HG03066 (cell line): Measurements from ENCODE around the gene TSPAN32.
"Not testable (repeated sequence)": the region's sequence is repeated elsewhere in the genome, so short reads cannot be mapped to it uniquely, and the experiment has no call there.

Experiments
- ATAC-seq: cut with Tn5 transposase; IDR thresholded peaks from one replicate; pipeline ENCODE4 v1.9.1; 2021; ENCODE audit warnings: low read depth; ENCODE audit not compliant: unreplicated experiment

Gene TSPAN32

DNA sequence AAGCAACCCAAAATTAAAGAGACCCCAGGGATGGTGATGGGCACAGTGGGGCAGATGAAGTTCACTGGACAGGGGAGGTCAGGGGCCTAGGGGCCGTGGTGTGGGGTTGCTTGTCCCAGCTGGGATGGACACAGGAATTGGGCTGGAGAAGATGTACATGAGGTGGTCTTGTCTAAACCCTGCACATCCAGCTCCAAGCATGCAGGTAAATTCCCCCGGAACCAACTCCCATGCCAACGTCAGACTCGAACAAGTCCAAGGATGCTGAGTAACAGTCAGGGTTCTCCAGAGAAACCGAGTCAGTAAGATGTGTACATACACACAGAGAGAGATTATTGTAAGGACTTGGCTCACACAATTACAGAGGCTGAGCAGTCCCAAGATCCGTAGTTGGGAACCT lies 28.9 kb downstream of the TSPAN32 start:
- no peak for ATAC-seq

DNA sequence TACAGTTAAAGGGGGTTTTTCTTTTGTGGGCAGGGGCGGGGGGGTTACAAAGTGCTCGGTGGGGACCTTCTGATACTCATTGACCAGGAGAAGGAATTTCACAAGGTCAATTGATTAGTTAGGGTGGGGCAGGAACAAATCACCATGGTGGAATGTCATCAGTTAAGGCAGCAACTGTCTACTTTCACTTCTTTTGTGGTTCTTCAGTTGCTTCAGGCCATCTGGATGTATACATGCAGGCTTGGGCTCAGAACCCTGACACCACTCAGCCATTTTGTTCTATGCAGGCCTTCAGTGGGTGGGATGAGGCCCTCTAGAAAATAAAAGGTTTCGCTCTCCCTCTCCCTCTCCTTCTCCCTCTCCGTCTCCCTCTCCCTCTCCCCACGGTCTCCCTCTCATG lies 29.6 kb downstream of the TSPAN32 start:
- no peak for ATAC-seq

DNA sequence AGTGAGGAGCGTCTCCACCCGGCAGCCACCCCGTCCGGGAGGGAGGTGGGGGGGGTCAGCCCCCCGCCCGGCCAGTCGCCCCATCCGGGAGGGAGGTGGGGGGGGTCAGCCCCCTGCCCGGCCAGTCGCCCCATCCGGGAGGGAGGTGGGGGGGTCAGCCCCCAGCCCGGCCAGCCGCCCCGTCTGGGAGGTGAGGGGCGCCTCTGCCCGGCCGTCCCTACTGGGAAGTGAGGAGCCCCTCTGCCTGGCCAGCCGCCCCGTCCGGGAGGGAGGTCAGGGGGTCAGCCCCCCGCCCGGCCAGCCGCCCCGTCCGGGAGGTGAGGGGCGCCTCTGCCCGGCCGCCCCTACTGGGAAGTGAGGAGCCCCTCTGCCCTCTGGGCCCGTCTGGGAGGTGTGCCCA lies 30.8 kb downstream of the TSPAN32 start:
- ATAC-seq = not testable (repeated sequence)

DNA sequence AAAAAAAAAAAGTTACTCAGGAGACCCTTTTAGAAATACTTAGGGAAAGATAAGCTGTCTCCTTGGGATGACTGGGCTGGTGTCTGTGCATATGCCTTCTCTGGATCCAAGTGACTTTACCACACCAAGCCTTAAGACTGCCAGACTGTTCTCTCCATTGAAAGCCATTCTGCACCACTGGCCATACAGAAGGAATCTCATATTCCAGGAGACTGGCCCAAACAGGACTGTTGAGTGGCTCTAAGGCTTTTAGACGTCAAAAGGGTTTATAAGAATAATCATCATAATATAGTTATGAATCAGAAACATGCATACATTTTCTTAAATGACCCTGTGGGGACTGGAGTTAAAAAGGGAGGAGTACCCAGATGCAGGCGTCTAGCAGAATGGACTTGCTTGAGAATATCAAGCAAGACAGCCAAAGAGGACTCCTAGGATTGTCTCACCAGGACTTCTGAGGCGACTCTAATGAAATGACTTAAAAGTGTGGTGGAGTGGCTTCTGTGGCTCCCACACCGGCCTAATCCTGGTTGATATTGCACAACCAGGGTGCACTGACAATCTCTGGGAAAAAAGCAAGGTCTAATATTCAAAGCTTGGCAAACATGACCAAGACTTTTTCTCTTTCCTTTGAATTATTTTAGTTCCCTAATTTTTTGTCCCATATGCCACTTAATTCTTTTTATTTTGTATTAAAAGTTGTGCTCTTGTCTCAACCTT lies 31.8 kb downstream of the TSPAN32 start:
- not testable (repeated sequence) for ATAC-seq

DNA sequence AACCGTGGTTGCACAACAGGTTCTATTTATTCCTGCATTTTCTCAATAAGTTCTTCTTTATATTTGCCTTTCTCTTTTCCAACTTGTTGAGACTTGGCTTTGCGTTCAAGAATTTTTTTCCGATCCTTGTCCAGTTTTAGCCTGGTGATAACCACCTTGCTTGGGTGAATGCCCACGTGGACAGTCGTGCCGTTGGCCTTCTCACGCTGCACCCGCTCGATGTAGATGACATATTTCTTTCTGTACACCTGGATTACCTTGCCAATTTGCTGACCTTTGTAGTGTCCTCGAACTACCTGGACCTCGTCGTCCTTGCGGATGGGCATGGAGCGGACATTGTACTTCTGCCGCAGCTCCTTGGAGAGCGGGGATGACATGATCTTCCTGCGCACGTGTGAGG lies 33.5 kb downstream of the TSPAN32 start:
- ATAC-seq = not testable (repeated sequence)

DNA sequence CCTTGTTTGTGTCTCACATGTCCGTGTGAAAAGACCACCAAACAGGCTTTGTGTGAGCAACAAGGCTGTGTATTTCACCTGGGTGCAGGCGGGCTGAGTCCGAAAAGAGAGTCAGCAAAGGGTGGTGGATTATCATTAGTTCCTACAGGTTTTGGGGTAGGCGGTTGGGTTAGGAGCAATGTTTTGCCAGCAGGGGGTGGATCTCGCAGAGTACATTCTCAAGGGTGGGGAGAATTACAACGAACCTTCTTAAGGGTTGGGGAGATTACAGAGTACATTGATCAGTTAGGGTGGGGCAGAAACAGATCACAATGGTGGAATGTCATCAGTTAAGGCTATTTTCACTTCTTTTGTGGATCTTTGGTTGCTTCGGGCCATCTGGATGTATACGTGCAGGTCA lies 36.9 kb downstream of the TSPAN32 start:
- not testable (repeated sequence) for ATAC-seq

DNA sequence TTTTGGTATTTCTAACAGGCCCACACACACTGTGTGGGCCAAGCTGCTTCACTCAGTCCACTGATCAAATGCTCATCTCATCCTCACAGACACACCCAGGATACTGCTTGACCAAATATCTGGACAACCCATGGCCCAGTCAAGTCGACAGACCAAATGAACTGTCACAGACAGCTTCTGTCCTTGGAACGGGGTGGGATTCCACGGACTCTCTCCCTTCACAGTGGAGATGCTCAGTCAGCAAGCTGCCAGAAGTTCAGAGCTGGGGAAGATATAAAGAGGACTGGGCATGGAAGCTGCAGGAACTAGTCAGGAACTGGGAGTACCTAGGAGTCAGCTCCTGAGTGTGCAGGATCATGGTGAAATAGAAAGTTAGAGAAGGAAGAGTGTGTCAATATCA lies 40.7 kb downstream of the TSPAN32 start:
- no peak for ATAC-seq

DNA sequence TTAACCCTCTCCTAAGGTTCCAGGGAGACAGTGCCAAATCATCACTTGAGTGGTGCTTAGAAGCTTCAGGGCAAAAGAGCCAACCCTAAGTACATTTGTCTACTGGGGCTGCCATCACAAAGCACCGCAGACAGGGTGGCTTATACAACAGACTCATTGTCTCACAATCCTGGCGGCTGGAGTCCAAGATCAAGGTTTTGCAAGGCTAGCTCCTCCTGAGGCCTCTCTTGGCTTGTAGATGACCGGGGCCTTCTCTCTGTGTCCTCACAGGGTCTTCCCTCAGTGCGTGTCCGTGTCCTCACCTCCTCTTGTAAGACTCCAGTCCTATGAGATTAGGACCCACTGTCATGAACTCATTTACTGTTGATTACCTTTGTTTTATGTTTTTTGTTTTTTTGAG lies 41.2 kb downstream of the TSPAN32 start:
- ATAC-seq = no peak

DNA sequence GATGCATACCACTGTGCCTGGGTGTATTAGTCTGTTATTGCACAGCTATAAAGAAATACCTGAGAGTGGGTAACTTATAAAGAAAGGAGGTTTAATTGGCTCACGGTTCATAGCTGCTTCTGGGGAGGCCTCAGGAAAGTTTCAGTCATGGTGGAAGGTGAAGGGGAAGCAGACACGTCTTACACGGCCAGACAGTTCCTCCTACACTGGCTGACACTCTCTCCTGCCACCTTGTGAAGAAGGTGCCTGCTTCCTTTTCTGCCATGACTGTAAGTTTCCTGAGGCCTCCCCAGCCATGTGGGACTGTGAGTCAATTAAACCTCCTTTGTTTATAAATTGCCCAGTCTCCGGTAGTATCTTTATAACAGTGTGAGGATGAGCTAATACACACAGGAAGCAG lies 41.7 kb downstream of the TSPAN32 start:
- no peak for ATAC-seq

DNA sequence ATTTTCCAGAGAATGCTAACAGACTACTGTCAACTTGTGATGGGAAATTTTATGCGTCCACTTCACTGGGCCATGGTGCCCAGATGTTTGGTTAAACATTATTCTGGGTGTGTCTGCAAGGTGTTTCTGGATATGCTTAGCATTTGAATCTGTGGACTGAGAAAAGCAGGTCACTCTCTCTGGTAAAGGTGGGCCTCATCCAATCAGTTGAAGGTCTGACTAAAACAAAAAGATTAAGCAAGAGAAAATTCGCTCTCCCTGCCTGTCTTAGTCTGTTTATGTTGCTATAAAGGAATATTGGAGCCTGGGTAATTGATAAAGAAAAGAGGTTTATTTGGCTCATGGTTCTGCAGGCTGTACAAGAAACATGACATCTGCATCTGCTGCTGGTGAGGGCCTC lies 43.2 kb downstream of the TSPAN32 start:
- ATAC-seq = no peak

DNA sequence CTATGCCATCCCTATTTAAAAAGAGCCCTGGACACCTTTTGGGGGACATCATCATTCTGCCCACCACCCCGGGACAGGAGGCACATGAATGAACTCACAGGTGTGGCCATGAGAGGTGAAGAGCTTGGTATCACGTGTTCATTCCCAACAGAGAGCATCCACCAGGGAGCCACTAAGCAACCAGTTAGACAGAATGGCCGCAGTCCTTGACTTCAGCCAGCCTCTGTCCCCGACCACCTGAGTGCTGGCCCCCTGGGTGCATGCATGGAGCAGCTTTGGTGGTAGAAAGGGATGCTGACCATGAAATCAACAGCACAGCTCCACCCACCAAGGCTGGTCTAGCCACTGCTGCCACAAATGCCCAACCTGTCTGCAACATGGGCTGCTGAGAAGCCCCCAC lies 44.2 kb downstream of the TSPAN32 start:
- ATAC-seq = no peak

DNA sequence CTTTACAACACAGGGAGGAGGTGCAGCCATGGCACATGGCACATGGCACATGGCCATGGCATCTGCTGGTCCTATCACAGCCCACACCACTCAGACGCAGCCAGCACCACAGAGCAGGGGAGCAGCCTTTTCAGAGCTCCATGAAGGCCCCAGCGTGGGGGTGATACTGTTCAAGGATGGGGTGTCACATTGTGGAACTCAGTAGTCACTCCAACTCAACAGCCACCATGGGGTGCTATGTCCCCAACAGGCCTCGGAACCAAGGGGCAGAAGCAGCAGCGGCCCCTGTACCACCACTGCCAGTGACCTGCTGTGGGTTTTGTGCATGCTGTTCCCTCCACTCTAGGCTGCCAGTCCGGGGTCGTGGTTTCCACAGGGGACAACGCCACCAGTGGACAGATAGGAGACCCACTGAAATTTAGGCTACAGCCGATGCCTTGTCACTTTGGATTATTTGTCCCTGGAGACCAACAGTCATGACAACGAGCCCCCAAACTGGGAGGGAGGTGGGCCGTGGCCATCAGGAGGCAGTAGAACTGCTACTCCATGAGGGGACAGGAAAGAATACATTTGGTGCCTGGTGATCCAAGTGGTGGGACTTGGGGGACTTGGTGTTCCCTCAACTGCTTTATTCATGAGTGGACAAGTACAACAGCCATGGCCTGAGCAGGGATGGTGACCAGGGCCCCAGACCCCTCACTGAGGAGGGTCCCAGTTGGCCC lies 44.9 kb downstream of the TSPAN32 start:
- ATAC-seq = no peak

DNA sequence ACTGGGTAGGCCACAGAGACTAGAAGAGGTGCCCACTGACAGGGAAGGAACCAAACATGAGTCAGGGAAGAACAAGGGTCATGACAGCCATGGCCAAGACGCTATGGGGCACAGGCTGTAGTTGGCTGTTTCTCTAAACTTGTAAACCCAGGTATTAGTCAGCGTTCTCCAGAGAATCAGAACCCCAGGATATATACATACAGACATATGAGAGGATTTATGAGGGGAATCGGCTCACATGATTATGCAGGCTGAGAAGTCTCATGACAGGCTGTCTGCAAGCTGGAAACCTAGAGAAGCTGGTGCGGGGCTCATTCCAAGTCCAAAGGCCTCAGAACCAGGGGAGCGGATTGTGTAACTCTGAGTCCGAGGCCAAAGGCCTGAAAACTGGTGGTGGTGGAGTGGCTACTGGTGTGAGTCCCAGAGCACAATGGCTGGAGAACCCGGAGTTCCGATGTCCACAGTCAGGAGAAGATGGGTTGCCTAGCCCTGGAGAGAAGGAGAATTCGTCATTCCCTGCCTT lies 45.6 kb downstream of the TSPAN32 start:
- ATAC-seq = no peak

DNA sequence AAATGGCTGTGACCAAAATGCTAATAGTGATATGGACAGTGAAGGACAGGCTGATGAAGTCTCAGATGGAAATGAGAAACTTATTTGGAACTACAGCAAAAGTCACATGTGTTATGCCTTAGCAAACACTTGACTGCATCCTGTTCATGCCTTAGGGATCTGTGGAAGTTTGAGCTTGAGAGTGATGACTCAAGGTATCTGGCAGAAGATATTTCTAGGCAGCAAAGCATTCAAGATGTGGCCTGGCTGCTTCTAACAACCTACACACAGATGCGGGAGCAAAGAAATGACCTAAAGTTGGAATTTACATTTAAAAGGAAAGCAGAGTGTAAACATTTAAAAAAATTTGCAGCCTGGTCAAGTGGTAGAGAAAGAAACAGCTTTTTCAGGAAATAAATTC lies 47.2 kb downstream of the TSPAN32 start:
- ATAC-seq = no peak

DNA sequence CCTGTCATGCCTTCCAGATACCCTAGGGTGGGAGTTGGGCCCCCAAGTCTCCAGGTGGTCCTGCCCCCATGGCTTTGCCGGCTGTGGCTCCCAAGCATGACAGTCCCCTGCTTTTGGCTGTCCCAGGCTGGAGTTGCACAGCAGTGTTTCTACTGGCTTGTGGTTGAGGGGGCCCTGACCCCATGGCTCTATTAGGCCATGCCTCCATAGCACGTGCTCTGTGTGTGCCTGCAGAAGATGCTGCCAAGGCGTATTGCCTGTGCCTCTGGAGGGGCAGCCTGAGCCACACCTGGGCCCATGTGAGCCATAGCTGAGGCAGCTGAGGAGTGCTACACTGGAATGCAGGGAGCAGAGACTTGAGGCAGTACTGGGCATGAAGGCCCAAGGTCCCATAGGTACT lies 49.9 kb downstream of the TSPAN32 start:
- no peak for ATAC-seq

DNA sequence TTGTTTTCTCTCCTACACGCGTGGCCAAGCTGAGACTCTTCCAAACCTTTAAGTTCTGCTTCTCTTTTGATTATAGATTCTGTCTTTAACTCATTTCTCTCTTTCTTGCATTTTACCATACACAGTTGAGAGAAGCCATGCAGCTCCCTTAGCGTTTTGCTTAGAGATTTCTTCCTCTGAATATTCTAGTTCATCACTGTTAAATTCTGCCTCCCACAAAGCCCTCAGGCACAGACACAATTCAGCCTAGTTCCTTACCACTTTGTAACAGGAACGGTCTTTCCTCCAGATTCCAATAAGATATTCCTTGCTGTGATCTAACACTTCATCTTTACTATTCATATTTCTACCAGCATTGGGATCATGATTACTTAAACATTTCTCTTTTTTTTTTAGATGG lies 50.6 kb downstream of the TSPAN32 start:
- no peak for ATAC-seq

DNA sequence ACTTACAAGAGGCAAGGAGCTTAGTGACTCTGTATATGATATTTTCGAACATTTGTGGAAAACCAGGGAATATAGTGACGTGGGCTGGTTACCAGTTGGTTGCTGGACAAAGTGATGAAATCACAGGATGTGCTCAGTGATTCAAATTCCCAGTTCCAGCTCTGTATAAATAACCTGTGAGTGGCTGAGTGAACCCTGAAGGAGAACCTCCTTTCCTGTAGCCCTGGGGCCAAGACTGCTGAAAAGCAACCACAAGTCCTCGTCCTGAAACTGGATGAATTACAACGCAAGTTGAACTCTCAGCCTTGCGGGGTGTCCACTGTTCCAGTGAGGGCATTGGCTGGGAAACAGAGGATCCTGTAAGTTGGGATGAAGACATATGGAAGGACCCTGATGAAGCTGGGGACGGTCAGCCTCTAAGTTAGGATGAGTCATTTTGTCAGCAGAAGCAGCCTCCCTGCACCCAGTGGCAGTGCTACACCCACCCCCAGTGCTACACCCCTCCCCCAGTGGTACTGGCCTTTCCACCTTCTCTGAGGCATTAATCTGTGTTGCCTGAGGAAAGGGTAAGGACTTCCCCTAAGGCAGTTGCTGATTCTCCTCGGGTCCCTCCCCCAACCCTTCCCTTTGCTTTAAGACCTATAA lies 53.3 kb downstream of the TSPAN32 start:
- ATAC-seq = no peak

DNA sequence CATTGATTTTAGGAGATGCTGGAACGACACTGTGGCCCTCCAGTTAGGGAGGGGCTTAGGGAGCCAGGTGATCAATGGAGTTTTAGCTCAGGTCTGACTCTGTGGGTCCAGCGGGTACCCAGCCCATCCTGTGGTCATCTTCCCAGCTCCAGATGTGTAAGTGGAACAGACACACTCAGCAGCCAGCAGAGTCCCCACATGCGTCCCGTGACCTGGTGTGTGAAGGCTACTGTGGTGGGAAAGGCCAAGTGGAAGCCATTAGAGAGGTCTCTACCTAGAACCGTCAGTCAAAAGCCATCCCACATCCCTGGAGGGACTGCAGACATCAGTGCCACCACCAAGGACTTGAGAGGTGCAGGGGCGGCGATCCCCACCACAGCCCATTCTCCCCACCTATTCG lies 55.4 kb downstream of the TSPAN32 start:
- no peak for ATAC-seq

DNA sequence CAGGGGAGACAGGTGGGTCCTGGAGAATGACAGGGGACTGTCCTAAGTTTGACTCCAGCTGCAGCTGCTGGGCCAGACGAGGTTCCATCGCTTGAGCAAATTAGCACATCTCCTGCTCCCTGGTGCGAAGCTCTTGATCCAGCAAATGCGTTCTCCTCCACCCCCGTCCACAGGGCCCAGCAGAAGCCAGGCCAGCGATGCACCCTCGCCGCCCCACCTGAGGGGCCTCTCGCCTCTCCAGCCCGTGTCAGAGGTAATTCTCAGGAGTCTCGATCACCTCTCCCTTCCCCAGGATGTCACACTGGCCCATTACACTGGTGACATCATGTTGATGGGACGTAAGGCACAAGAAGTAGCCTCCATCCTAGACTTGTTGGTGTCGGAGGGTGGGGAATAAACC lies 55.8 kb downstream of the TSPAN32 start:
- ATAC-seq = not testable (repeated sequence)

DNA sequence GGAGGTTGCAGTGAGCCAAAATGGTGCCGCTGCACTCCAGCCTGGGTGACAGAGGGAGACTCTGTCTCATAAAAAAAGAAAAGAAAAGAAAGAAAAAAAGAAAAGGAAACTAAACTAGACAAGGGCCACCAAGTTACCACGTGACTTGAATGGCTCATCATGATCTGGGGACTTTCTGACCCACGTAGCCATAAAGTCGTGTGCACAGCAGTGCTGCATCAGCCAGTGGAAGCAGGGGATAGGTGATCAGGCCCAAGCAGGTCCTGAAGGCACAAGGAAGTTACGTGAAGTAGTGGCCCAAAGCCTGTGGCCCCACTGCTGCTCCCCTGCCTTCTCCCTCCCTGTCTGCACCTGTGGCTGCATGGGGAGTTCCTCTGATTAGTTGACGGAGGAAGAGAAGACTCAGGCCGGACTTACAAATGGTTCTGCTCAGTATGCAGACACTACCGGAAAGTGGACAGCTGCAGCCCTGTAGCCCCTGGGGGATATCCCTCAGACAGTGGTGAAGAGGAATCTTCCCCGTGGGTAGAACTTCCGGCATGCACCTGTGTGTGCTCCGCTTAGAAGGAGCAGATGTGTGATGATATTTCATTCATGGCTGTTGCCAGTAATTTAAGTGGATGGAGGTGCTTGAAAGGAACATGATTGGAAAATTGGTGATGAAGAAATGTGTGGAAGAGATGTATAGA lies 57.1 kb downstream of the TSPAN32 start:
- ATAC-seq = no peak

DNA sequence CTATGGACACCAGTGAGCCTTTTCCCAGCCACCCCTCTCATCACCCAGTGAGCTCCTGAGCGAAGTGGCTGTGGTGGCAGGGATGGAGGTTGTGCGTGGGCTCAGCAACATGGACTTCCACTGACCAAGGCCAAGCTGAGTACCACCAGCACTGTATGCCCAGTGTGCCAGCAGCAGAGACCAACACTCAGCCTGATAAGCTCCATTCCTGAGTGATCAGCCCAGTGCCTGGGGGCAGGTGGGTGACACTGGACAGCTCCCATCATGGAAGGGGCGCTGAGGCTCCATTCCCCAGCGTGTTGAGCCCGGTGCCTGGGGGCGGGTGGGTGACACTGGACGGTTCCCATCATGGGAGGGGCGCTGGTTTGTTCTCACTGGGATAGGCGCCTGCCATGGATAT lies 57.7 kb downstream of the TSPAN32 start:
- no peak for ATAC-seq
